ENCODE data around the gene SPTLC2.

Gene SPTLC2

DNA sequence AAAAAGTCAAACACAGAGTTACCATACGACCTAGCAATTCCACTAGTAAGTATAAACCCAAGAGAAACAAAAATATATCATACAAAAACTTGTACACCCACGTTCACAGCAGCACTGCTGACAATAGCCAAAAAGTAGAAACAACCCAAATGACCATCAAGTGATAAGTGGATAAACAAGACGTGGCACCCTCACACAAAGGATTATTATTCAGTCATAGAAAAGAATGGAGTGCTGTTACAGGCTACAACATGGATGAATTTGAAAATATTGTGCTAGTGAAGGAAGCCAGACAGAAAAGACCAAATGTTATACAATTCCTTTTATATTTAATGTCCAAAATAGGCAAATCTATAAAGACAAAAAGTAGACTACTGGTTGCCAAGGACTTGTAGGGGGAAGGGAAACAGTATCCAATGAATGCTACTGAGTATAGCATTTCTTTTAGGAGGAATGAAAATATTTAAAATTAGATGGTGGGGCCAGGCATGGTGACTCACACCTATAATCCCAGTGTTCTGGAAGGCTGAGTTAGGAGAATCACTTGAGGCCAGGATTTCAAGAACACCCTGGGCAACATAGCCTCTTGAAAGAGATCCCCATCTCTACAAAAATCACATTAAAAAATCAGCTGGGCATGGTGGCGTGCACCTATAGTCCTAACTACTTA, 41.9 kb downstream of the SPTLC2 start:
- TF ChIP-seq, protein P1, sequence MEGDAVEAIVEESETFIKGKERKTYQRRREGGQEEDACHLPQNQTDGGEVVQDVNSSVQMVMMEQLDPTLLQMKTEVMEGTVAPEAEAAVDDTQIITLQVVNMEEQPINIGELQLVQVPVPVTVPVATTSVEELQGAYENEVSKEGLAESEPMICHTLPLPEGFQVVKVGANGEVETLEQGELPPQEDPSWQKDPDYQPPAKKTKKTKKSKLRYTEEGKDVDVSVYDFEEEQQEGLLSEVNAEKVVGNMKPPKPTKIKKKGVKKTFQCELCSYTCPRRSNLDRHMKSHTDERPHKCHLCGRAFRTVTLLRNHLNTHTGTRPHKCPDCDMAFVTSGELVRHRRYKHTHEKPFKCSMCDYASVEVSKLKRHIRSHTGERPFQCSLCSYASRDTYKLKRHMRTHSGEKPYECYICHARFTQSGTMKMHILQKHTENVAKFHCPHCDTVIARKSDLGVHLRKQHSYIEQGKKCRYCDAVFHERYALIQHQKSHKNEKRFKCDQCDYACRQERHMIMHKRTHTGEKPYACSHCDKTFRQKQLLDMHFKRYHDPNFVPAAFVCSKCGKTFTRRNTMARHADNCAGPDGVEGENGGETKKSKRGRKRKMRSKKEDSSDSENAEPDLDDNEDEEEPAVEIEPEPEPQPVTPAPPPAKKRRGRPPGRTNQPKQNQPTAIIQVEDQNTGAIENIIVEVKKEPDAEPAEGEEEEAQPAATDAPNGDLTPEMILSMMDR (IDR thresholded peaks at IDR 0.05) = no peak
- Histone ChIP-seq H3K27me3 (no peaks in the 10 kb centered on the region), H3K9me3 (no peaks in the 10 kb centered on the region), H3K4me1 (no peaks in the 10 kb centered on the region), H3K27ac (no peak overlapping the region), H3K4me3 (no peak overlapping the region), H3K36me3 (peaks cover 0 to 36% (median 25%) of the 10 kb centered on the region in 3 donors)
- intact Hi-C loops (cut with DNase I; ENCODE audit: low total_unique reads) = no loop called here
- no peak for DNase-seq

DNA sequence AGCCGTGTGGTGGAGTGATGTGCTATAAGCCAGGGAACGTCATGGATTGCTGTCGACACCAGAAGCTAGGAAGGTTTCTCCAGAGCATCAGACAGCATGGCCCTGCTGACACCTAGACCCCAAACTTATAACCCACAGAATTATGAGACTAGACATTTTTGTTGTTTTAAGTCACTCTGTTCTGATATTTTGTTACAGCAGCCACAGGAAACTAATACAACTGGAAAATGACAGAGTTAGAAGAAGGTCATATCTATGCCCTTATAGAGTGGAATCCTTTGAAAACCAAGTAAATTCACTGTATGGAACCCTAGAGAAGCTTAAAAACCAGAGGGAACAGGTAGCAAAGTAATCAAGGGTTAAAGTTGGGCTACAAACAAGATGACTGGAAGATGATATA, 42.5 kb downstream of the SPTLC2 start:
- H3K36me3 ChIP-seq = peaks cover 0 to 36% (median 25%) of the 10 kb centered on the region in 3 donors
- no peaks in the 10 kb centered on the region for H3K4me1 ChIP-seq
- intact Hi-C loops (cut with DNase I; ENCODE audit: low total_unique reads) = no loop called here
- no peak overlapping the region for H3K27ac ChIP-seq
- no peak for DNase-seq
- H3K27me3 ChIP-seq = no peaks in the 10 kb centered on the region
- TF ChIP-seq, protein P1 (IDR thresholded peaks at IDR 0.05) = no peak
- H3K4me3 ChIP-seq = no peak overlapping the region
- H3K9me3 ChIP-seq = no peaks in the 10 kb centered on the region

DNA sequence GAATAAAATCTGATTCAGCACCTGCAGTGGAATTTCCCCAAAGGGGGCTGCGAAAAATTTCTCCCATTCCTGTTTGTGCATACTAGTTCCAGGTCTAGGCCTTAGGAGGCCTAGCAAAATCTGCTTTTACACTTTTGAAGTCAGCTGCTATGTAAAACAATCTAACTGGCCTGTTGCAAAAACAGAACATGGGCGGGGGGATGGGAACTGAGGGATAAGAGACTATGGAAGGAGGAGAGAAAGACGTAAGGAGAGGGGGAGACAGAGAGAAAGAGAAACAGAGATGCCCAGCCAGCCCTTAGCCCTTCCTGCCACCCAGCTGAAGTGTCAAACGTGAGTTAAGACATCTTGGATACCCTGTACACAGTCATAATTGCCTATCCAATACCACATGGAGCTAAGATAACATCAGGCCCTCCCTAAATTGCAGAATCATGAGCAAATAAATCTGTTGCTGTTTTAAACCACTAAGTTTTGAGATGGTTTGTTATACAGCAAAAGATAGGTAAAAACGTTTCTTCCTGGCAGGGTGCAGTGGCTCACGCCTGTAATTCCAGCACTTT, 45.6 kb downstream of the SPTLC2 start:
- no peaks in the 10 kb centered on the region for H3K9me3 ChIP-seq
- peaks cover 0 to 32% (median 16%) of the 10 kb centered on the region in 3 donors for H3K36me3 ChIP-seq
- H3K4me1 ChIP-seq = no peaks in the 10 kb centered on the region
- H3K27me3 ChIP-seq = no peaks in the 10 kb centered on the region
- DNase-seq = no peak
- no peak overlapping the region for H3K4me3 ChIP-seq
- intact Hi-C loops (cut with DNase I; ENCODE audit: low total_unique reads) = no loop called here
- TF ChIP-seq, protein P1 (IDR thresholded peaks at IDR 0.05) = no peak
- no peak overlapping the region for H3K27ac ChIP-seq

DNA sequence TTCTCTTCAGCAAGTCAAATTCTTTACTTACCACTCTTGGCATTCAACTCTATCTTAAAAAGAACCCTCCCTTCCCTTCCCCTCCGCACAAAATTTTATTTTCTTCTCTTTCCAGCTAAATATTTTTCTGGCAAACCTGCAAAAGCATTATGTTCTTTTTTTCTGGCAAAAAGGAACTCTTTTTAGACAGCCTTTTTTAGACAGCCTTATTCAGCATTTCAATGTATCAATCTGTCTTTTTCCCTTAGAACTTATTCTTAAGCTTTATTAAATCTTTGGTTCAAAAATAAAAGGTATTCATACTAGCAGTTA, 50.5 kb downstream of the SPTLC2 start:
- no peaks in the 10 kb centered on the region for H3K9me3 ChIP-seq
- TF ChIP-seq, protein P1 (IDR thresholded peaks at IDR 0.05) = no peak
- intact Hi-C loops (cut with DNase I; ENCODE audit: low total_unique reads) = no loop called here
- H3K27me3 ChIP-seq = no peaks in the 10 kb centered on the region
- no peak for DNase-seq
- no peak overlapping the region for H3K27ac ChIP-seq
- no peak overlapping the region for H3K4me3 ChIP-seq
- H3K4me1 ChIP-seq = no peaks in the 10 kb centered on the region
- peaks cover 0 to 25% (median 17%) of the 10 kb centered on the region in 3 donors for H3K36me3 ChIP-seq

DNA sequence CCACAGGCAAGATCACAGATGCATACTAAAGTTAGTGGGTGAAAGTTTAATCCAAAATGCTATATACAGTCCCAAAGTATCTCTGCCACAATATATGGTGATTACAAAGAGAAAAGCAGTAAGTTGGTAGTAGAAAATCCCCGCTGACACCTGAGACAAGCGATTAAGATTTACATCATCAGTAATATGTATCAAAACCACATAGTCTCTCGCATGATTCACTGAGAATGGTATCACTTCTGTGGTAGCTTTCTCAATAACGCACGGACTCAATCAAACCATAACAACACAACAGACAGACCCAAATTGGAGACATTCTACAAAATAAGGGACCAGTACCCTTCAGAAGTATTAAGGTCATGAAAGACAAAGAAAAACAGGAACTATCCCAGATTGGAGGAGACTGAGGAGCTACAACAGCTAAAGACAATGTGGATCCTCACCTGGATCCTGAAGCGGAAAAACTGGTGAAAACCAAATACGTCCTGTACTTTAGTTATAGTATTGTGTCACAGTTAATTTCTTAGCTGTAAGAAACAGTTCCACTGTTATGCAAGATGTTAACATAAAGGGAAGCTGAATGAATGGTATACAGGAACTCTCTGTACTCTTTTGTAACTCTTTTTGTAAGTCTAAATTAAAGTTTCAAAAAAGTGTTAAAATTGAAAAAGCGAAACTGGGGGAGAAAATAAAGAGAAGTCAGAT, 51.0 kb downstream of the SPTLC2 start:
- Histone ChIP-seq H3K36me3 (peaks cover 0 to 29% (median 17%) of the 10 kb centered on the region in 3 donors), H3K9me3 (no peaks in the 10 kb centered on the region), H3K4me1 (no peaks in the 10 kb centered on the region), H3K27ac (no peak overlapping the region), H3K4me3 (no peak overlapping the region), H3K27me3 (no peaks in the 10 kb centered on the region)
- TF ChIP-seq, protein P1 (IDR thresholded peaks at IDR 0.05) = no peak
- DNase-seq = no peak
- intact Hi-C loops (cut with DNase I; ENCODE audit: low total_unique reads) = no loop called here
